NCI-H510A (cell line): ENCODE results near the gene NLRP1.

ENCODE experiments used
- DNase-seq: peaks from one replicate; lab custom pipeline; 2025; lab: John Stamatoyannopoulos, UW

Gene NLRP1

GRCh38 chr17:5557485-5557884 lies 26.8 kb downstream of the NLRP1 start:
- no peak for DNase-seq

DNA sequence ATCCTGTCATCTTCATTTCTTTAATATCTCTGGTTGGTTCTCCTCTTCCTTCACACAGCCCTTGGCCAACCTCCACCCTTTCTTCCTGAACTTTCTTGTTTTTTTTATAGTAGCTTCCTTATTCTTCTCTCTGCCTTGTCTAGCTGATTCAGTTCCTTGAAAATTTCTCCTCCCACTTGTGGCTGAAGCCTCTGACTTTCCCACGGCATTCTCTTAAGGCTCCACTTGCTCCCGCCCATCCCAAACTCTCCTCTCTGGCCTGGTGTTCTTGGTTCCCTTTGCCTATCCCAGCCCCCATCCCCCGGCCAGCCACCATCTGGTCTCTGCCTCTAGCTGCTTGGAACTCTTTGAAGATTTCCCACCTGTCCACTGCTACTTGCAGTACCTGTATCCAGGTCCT lies 29.1 kb downstream of the NLRP1 start:
- DNase-seq = no peak

DNA sequence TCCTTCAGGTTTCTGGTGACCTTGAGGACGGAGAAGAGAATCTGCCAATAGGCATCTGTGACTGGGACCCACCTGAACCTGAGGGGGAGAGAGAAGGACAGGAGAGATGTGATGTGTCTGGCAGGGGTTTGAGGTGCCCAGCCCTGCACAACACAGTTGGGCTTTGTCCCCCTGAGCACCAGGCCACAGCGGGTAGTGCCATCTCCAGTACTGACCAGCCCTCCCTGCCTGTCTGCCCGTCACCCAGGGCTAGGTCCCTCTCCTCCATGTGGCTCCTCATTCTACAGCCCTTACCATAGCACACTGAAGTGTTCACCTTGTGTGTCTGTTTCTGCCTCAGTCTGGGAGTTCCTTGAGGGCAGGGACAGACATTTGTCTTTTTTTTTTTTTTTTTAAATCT lies 30.8 kb downstream of the NLRP1 start:
- no peak for DNase-seq

- no peak for DNase-seq
These were observed 31.5 kb downstream of the NLRP1 start for GRCh38 chr17:5552841-5553240.

DNA sequence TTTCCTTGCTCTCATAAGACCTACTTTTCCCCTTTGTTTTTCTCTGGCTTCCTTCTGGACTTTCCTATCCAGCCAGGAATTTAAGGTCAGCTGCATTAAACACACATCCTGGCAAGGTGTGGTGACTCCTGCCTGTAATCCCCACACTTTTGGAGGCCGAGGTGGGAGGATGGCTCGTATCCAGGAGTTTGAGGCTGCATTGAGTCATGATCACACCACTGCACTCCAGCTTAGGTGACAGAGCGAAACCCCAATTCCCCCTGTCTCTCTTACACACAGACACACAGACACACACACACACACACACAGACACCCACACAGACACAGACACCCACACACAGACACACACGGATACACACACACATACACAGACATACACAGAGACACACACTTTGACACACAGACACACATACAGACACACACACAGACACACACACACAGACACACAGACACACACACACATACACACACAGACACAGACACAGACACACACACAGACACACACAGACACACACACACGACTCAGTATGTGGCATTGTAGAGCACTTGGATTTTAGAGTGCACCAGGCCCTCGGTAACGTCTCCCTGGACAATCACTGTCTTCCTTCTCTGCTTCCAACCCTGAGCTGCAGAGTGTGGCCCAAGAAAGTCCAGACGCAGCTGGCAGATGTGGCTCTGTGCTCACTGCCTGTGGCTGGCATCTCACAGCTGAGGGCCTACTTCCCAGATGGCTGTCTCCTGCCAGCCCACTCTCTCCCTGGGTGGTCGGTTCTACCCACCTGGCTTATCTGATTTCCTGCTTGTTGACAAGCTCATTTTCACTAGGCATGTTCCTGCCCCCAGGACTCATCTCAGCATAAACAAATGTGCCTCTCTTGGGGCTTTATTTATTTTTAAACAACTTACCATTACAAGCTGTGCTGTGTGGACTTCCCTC lies 39.0 kb downstream of the NLRP1 start:
- DNase-seq = no peak

DNA sequence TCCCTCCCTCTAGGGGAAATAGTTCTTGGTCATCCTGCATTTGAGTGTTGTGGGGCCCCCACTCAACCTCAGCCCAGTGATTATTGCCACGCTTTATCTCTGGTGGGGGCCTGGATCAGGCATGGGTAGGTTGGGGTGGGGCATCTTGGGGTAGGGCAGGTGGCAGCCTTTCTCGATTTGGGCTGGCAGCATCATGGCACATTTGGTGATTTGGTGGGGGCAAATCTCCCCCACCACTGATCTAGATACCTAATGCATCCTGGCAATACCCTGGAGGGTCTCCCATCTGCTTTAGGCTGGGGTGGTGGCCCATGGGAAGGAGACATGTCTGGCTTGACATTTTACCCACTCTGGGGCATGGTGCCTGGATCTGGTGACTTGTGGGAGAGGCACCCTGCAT lies 40.2 kb downstream of the NLRP1 start:
- no peak for DNase-seq

DNA sequence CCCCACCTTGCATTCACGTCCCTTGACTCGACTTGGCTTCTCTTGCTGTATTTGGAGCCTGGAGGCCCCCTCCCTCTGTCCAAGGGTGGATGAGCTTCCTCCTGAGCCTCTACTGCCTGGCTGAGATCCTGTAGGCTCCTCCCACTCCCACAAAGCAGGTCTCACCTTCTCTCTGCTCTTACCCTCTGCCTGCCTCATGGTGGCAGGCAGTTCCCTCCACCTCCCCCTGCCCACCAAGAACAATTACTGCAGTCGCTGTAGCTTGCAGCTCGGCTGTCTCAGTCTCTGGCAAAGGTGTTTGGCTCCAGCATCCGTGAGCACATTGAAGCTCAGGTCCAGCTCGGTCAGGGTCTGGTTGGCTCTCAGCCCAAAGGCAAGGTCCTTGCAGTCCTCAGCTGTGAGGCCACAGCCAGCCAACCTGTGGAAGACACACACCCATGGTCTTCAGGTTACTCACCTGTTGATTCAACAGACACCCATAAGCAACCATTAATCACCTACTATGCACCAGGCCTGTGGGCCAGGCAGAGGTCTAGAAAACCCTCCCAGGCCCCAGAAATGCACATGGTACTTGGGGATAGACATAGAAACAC lies 42.6 kb downstream of the NLRP1 start:
- DNase-seq = no peak

DNA sequence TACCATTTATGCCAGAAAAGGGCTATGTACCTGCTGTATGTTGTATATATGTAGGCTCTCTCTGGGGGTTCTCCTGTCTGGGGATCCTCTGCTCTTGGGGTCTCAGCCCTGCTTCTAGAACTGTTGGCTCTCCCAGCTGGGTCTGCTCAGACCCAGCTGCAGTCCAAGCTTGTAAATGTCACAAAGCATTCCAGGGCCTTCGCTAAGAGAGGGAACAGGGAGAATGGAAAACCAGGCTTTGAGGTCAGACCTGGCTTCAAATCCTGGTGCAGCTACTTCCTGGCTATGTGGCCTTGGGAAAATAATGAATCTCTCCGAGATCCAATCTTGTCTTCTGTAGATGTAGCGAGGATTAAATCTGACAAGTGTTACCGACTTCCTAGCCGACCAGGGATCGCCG lies 44.0 kb downstream of the NLRP1 start:
- DNase-seq = no peak

DNA sequence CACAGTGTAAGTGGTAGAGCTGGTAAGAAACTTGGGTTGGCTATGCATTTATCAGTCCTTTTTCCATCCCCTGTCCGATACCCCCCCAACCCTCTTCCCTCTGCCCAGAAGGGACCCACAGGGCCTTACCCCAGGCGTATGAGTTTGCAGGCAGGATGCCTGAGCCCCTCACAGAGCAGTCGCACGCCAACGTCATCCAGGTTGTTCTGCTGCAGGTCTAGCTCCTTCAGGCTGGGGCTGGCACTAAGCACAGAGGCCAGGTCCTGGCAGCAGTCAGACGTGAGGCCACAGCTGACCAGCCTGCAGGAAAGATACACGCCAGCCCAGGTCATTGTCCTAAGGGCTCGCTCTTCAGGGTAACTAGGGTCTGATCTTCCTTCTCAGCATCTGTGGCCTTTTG lies 45.0 kb downstream of the NLRP1 start:
- DNase-seq = no peak

DNA sequence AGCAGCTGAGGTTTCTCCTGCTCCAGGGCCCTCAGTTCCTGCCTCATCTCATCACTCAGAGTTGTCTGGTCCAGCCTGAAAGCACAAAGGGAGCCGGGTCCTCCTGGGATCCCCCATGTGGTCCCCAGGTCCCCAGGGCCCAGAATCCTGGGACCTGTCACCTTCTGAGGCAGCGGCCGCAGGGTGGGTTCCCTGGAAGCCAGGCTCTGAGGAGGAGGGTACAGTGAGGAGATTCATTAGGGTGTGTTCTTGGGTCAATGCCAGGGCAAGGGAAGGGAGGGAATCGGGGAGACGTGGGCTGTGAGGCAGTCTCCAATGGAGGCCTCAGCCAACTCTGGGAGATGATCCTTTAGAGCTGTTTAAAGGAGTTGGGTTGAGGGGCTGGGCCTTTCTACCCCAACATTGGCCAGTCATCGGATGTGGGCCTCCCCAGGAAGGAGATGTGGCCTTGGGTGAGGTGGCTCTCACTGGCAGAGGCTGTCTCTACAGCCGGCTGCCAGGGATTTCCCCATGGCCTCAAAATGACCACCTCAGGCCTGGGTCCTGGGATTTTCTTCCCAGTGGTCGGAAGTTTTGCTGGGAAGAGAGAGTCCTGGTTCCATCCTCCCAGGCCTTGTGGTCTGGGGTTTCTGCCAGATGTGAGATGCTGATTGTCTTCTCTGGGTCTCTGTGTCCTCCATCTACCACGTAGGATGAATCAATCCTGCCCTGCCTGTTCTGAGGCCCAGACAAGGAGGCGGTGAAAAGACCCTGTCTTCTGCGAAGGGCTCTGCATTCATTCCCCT lies 47.3 kb downstream of the NLRP1 start:
- DNase-seq = no peak

- no peak for DNase-seq
These were observed 48.9 kb downstream of the NLRP1 start for GRCh38 chr17:5535436-5535835.

- DNase-seq = no peak
These were observed 50.6 kb downstream of the NLRP1 start for GRCh38 chr17:5533486-5534315.

DNA sequence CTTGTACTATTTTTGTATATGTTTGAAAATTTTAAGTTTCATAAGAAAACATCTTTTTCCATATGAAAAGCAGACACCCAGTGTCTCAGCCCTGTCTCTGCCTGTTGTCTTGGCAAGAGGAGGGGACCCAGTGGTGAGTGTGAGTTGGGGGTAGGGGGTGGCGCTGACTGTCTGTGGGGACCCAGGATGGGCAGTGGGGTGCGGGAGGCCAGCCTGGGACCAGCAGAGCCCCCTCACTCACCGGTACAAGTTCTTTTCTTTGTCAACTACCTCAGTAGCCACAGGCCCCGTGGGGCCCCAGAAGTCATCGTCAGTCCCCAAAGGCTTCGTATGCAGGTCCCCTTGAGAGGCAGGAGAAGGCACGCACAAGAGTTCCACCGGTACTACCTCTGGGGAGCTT lies 51.7 kb downstream of the NLRP1 start:
- no peak for DNase-seq

DNA sequence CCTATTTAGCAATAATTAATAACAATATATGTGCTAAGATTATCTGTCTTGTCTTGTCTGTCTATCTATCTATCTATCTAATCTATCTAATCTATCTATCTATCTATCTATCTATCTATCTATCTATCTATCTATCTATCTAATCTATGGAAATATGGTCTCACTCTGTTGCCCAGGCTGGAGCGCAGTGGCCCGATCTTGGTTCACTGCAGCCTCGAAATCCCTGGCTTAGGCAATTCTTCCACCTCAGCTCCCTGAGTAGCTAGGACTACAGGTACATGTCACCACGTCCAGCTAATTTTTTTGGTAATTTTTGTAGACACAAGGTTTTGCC lies 53.3 kb downstream of the NLRP1 start:
- no peak for DNase-seq

DNA sequence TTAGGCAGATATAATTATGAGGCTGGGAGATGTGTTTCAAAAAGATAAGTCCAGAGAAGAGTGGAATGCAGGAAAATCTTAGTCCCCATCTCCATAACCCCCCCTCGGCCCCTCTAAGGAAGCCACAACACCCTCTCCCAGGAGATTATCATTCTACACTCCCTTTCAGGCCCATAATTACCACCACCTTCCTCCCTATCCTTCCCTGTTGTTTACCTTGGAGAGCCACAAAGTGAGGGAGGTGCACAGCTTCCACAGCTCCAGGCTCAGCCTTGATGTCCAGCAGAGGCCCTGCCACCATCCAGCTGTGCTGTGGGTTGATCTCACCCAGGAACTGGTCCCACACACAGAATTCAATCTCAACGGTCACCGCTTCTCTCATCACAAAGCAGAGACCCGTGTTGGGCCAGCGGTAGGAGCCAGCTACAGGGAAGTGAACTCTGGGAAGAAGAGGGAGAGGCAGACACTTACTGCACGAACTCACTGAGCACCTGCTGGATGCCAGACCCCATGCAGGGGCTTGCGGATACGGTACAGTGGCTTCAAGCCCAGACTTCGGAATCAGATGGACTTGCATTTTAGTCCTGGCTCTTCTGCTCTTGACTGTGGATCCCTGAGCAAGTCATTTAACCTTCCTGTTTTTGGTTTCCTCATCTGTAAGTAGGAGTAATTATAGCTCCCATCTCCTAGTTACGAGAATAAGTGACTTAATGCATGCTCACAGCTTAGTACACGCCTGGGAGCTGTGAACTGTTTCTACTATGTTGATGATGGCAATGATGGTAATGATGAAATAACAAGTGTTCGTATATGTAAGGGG lies 53.8 kb downstream of the NLRP1 start:
- no peak for DNase-seq

GRCh38 chr17:5527601-5528250 lies 56.6 kb downstream of the NLRP1 start:
- DNase-seq = no peak

DNA sequence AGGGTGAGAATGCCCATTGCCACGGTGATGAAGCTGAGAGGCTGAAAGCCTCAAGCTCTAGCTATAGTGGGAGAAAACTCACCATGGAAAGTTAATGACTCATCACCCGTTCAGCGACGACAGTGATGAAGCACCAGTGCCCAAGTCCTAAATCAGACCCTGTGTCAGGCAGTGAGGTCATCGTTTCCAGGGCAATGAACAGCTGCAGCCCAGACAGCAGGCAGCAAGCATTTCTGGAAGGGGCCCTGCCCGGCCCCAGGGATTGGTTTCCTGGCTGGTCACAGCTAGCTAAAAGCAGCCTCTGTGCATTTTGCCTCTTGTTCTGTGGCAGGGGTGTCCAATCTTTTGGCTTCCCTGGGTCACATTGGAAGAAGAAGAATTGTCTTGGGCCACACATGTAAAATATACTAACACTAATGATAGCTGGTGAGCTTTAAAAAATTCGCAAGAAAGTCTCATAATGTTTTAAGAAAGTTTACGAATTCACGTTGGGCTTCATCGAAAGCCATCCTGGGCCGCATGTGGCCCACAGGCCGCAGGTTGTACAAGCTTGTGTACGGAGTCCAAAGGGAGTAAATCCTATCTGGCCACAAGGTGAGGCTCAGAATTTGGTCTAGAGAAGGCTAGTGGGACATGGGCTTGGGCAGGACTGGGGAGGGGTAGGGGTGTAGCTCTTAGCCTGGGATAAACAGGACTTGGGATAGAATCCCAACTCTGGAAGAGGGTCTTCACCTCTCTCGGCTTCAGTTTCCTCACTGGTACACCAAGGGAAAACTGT lies 57.3 kb downstream of the NLRP1 start:
- DNase-seq = no peak

- no peak for DNase-seq
These were observed 61.1 kb downstream of the NLRP1 start for GRCh38 chr17:5523249-5523648.

DNA sequence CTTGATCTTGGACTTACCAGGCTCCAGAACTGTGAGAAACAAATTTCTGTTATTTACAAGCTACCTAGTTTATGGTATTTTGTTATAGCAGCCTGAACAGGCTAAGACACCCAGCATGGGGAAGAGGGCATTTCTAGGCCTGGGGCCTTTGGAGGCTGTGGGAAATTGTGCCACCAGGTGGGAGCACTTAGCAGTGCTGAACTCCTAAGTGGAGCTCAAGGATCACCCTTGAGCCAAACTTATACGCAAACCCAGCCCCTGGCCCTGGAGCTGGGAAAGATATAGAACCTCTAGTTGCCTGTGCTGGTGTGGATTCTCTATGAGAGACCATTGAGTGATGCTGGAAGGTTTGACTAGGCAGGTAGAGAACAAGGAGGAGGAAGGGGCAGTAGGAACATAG lies 61.8 kb downstream of the NLRP1 start:
- no peak for DNase-seq
